Activated CD8-positive, alpha-beta memory T cell treated with anti-CD3 and anti-CD28 coated beads, Interleukin-2, amount 50 U/mL, for 24 hours (primary cell): ENCODE measurements around the gene MVK.

Experiments used
- DNase-seq: peaks from one replicate; pipeline ENCODE4 v3.0.0-alpha.2; 2020; ENCODE audit errors: extremely low read depth

The MVK gene

DNA sequence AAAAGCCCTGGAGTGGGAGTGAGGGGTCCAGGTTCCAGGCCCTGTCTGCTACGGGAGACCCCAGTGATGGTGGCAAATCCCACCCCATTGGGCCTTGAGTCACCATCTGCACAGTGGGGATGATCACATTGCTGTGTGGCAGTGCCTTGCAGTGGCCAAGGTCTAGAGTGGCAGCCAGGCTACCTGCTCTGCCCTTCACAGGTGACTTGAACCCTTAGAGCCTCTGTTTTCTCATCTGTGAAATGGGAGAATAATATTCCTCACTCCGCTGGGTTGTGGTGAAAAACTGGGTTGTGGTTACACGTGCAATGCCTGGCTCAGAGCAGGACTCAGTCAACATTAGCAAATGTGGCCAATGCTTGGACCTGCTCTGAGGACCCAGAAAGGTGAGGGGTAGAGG is 58.2 kb downstream of the MVK start:
- DNase-seq, result no peak

DNA sequence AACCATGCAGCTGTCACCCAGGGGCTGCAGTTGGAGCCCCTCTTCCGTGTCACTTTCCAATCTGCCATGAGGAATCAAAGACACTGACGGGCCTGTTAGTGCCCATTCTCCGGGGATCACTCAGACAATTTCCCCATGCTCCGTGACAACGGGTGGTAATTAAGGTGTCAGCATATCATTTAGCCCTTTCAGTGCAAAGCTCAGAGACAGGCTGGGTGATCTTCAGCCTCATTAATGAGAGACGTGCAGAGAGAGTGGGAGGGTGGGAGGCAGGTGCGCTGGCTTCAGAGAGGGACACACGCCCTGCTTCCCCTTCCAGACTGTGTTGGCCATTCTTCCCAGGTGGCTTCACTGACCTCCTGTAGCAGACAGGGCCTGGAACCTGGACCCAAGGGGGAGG is 58.7 kb downstream of the MVK start:
- no peak for DNase-seq

DNA sequence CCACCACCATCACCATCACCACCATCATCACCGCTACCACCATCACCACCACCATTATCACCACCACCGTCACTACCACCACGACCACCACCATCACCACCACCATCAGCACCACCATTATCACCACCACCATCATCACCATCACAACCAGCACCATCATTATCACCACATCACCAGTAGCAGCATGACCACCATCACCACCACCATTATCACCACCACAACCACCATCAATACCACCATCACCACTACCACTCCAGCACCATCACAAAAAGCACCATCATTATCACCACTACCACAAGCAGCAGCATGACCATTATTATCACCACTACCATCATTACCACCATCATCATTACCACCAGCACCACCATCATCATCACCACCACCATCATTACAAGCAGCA is 62.1 kb downstream of the MVK start:
- DNase-seq, result no peak

DNA sequence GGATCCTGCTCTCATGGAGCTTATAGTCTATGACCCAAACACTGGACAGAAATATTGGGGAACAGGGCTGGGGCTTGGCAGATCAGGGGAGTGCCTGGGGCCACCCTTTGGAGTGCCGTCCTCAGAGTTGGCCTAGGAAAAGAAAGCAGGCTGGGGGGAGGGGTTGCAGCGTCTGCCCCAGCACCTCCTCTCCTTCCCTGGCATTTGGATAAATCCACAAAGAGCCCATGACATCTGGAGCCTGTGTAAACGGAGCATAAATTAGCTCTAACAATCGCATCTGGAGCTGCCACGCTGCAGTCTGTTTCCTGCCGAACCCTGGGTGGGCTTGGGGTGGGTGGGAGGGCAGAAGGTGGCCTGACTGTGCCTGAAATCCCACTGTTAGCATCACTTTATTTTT is 63.8 kb downstream of the MVK start:
- DNase-seq, result no peak

DNA sequence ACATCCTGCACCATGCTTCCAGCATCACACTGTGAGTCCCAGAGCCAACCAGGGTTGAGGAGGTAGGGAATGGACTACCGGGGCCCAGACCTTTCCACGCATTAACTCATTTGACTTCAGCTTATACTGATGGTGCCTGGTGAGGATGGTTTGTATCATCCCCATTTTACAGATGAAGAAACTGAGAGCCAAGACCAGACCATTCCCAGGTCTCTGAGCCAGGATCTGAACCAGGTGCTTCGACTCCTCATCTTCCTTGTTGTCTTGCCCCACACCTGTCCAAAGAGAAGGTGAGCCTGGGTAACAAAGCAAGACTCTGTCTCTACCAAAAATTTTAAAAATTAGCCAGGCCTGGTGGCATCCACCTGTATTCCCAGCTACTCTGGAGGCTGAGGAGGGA is 64.4 kb downstream of the MVK start:
- DNase-seq, result no peak

DNA sequence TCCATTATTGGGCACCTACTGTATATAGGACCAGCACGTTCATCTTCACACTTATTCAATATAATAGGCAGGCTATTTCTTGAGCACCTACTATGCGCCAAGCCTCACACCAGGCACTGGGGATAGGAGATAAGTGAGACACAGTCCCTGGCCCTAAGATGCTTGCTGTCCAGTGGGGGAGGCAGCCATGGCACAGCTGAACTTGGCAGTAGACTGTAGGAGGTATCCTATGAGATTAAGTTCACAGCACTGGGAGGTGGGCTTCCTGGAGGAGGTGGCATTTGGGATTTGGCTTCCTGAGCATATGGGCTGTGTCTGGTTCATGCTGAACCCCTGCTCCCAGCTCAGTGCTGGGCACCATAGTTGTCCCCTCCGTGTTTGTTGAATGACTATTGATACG is 65.1 kb downstream of the MVK start:
- no peak for DNase-seq

DNA sequence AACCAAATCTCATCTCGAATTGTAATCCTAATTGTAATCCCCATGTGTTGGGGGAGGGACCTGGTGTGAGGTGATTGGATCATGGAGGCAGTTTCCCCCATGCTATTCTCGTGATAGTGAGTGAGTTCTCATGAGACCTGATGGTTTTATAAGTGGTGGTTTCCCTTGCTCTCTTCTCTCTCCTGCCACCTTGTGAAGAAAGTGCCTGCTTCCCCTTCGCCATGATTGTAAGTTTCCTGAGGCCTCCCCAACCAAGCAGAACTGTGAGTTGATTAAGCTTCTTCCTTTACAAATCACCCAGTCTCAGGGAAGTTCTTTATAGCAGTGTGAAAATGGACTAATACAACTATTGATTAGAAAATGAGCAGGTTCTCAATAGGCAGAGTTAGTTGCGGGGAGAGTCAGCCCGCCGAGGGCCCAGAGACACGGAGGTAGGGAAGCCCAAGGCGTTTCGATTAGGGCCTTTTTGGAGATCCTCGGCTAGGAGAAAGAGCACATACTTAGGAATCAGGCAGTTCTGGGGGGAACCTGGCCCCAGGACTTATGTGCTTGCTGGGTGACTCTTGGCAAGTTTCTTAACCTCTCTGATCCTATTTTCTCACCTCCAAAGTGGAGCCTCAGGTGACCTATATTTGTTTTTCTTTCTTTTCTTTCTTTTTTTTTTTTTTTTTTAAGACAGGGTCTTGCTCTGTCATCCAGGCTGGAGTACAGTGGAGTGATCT is 65.7 kb downstream of the MVK start:
- no peak for DNase-seq

DNA sequence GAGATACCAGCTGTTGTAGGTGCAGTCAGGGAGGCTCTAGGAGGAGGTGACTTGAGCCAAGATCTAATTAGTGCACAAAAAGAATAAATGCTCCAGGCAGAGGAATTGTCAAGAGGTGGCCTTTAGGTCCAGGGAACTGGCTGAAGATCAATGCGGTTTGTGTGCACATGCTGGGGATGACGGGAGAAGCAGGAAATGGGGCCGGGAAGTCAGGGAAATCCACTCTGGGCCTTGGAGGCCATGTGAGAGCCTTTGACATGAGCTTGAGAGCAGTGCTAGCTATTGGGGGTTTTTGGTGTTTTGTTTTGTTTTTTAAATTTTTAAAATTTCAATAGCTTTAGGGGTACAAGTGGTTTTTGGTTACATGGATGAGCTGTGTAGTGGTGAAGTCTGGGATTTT is 67.4 kb downstream of the MVK start:
- no peak for DNase-seq

DNA sequence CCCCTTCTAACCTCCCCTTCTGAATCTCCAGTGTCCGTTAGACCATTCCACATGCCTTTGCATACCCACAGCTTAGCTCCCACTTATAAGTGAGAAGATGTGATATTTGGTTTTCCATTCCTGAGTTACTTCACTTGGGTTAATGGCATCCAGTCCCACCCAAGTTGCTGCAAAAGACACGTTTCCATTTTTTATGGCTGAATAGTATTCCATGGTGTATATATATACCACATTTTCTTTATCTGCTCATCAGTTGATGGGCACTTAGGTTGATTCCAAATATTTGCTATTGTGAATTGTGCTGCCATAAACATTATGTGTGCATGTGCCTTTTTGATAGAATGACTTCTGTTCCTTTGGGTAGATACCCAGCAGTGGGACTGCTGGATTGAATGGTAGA is 67.8 kb downstream of the MVK start:
- no peak for DNase-seq

DNA sequence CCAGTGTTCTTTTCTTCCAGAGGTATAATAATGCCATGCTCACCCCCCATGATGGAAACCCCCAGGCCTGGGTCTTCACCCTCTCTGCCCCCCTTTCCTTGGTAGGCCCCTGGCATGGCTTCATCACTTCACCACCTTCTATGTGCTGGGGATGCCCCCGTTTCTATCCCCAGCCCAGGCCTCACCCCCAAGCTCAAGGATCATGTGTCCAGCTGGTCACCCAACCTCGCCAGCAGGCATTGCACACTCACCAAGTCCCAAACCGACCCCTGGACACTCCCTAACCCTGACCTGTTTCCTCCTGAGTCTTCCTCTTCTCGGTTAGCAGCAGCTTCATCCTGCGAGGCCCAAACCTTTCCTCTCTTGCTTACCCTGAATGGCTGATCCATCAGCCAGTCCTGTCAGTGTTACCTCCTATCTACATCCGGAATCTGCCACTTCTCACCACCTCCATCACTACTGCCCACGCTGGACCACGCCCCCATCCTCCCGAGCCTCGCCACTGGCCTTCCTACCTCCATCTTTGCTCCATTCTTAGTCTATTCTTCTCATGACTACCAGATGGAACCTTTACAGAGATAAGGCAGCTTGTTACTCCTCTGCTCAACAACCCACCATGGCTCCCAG is 69.0 kb downstream of the MVK start:
- no peak for DNase-seq

DNA sequence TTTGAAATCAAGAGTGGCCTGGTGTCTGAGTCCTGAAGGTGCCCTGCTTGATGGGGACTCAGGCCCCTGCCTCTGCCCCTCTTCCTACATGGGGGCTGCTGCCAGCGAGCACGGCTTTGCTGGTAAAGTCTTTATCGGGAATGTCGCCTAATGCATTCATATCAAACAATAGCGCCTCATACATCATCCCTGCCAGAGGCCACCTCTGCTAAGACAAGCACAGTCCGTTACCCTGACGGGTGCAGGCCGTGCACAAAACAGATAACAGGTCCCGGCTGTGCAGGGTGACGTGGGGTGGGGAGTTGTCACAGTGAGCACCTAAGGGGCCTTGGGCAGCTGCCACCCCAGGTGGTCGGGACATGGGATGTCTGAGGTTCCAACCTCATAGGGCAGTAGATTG is 71.6 kb downstream of the MVK start:
- DNase-seq, result no peak

DNA sequence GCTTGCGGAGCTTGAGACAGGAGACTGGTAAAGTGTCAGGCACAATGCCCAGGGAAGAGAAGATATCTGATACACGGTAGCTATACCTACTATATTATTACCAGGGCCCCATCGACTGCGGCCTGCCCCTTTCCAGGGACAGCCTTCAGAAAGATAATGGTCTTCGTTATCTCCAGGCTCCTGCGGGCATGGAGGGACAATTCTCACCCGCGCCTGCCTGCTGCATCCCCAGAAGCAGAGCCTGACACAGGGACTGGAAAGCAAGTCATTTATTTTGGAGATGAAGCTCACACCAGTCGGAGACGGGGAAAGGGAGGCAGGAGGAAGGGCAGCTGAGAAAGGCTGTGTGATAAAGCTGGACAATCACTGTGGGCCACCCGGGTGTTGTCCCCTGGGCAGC is 72.1 kb downstream of the MVK start:
- DNase-seq, result no peak
